HG03280 (cell line): ENCODE measurements around the gene WWOX.

Experiments
- ATAC-seq: cut with Tn5 transposase; IDR thresholded peaks from one replicate; pipeline ENCODE4 v1.9.1; 2021; ENCODE audit warnings: mild to moderate bottlenecking, moderate library complexity; ENCODE audit not compliant: unreplicated experiment

The WWOX gene

GRCh38 chr16:78220571-78220970, 121.1 kb downstream of the WWOX start:
- no peak for ATAC-seq

- no peak for ATAC-seq
These were observed 122.4 kb downstream of the WWOX start for GRCh38 chr16:78221892-78222291.

- ATAC-seq, result no peak
These were observed 124.9 kb downstream of the WWOX start for GRCh38 chr16:78224342-78224741.

- ATAC-seq, result no peak
These were observed 126.5 kb downstream of the WWOX start for GRCh38 chr16:78225919-78226318.

- ATAC-seq, result no peak
These were observed 128.4 kb downstream of the WWOX start for GRCh38 chr16:78227855-78228254.

- no peak for ATAC-seq
These were observed 129.2 kb downstream of the WWOX start for GRCh38 chr16:78228704-78229103.

- ATAC-seq, result no peak
These were observed 131.4 kb downstream of the WWOX start for GRCh38 chr16:78230832-78231231.

- ATAC-seq, result peak; percentile 93
These were observed 135.8 kb downstream of the WWOX start for GRCh38 chr16:78235168-78235800.

- no peak for ATAC-seq
These were observed 136.4 kb downstream of the WWOX start for GRCh38 chr16:78235876-78236275.

GRCh38 chr16:78237841-78238240, 138.4 kb downstream of the WWOX start:
- no peak for ATAC-seq

- no peak for ATAC-seq
These were observed 141.2 kb downstream of the WWOX start for GRCh38 chr16:78240459-78241222.

- ATAC-seq, result no peak
These were observed 142.8 kb downstream of the WWOX start for GRCh38 chr16:78242239-78242630.

- no peak for ATAC-seq
These were observed 144.9 kb downstream of the WWOX start for GRCh38 chr16:78244131-78244895.

- no peak for ATAC-seq
These were observed 147.1 kb downstream of the WWOX start for GRCh38 chr16:78246559-78246958.

- ATAC-seq, result no peak
These were observed 149.6 kb downstream of the WWOX start for GRCh38 chr16:78249056-78249455.

GRCh38 chr16:78249832-78250231, 150.4 kb downstream of the WWOX start:
- ATAC-seq, result no peak

- no peak for ATAC-seq
These were observed 151.7 kb downstream of the WWOX start for GRCh38 chr16:78251115-78251514.

GRCh38 chr16:78252757-78253156, 153.3 kb downstream of the WWOX start:
- ATAC-seq, result no peak

GRCh38 chr16:78254841-78255240, 155.4 kb downstream of the WWOX start:
- no peak for ATAC-seq

- ATAC-seq, result no peak
These were observed 157.4 kb downstream of the WWOX start for GRCh38 chr16:78256686-78257375.

GRCh38 chr16:78257376-78257728, 157.9 kb downstream of the WWOX start:
- no peak for ATAC-seq
